GM18517 (cell line): ENCODE results near the gene MAP4K5.
A peak's percentile ranks its signal among the peaks of the same experiment; 100 is the strongest.
"Not testable (repeated sequence)": the region's sequence is repeated elsewhere in the genome, so short reads cannot be mapped to it uniquely, and the experiment has no call there.

Experiments used
- ATAC-seq: cut with Tn5 transposase; IDR thresholded peaks from one replicate; pipeline ENCODE4 v1.9.1; 2021; ENCODE audit warnings: mild to moderate bottlenecking, moderate library complexity; ENCODE audit not compliant: unreplicated experiment

MAP4K5 gene

GRCh38 chr14:50532502-50533240, at the start of gene MAP4K5:
TSS of gene MAP4K5 (minus strand) at chr14:50532569. CDS start at chr14:50532049, 520 bp downstream.
- ATAC-seq: peak; percentile 89

GRCh38 chr14:50578433-50578832, 46.1 kb upstream of the MAP4K5 start:
- ATAC-seq: no peak

- no peak for ATAC-seq
Observed at GRCh38 chr14:50577982-50578381, 45.6 kb upstream of the MAP4K5 start.

- ATAC-seq: no peak
Observed at GRCh38 chr14:50575769-50576168, 43.4 kb upstream of the MAP4K5 start.

- ATAC-seq: no peak
Observed at GRCh38 chr14:50573862-50574261, 41.5 kb upstream of the MAP4K5 start.

GRCh38 chr14:50569714-50570274, 37.4 kb upstream of the MAP4K5 start:
- no peak for ATAC-seq

- ATAC-seq: no peak
Observed at GRCh38 chr14:50562841-50563240, 30.5 kb upstream of the MAP4K5 start.

GRCh38 chr14:50560931-50561285, 28.5 kb upstream of the MAP4K5 start:
- no peak for ATAC-seq

- no peak for ATAC-seq
Observed at GRCh38 chr14:50559990-50560930, 27.9 kb upstream of the MAP4K5 start, which contains the start of gene ATL1. TSS of gene ATL1 (plus strand) at chr14:50560145. CDS start at chr14:50560266, 121 bp downstream.

GRCh38 chr14:50552796-50553195, 20.4 kb upstream of the MAP4K5 start:
- not testable (repeated sequence) for ATAC-seq

- ATAC-seq: no peak
Observed at GRCh38 chr14:50551877-50552276, 19.5 kb upstream of the MAP4K5 start.

- no peak for ATAC-seq
Observed at GRCh38 chr14:50550294-50550693, 17.9 kb upstream of the MAP4K5 start.

GRCh38 chr14:50545618-50546017, 13.2 kb upstream of the MAP4K5 start:
- ATAC-seq: no peak

GRCh38 chr14:50544911-50545310, 12.5 kb upstream of the MAP4K5 start:
- no peak for ATAC-seq

GRCh38 chr14:50542941-50543418, 10.6 kb upstream of the MAP4K5 start:
- ATAC-seq: peak; percentile 76

- ATAC-seq: no peak
Observed at GRCh38 chr14:50541159-50541567, 8.8 kb upstream of the MAP4K5 start.

GRCh38 chr14:50539051-50539450, 6.7 kb upstream of the MAP4K5 start:
- no peak for ATAC-seq

GRCh38 chr14:50538034-50538433, 5.7 kb upstream of the MAP4K5 start:
- ATAC-seq: not testable (repeated sequence)

GRCh38 chr14:50534997-50535396, 2.6 kb upstream of the MAP4K5 start:
- ATAC-seq: no peak

GRCh38 chr14:50534416-50534815, 2.0 kb upstream of the MAP4K5 start:
- no peak for ATAC-seq

GRCh38 chr14:50533806-50534205, 1.4 kb upstream of the MAP4K5 start:
- no peak for ATAC-seq
